ENCODE data around the gene TMBIM6.
A peak's percentile ranks its signal among the peaks of the same experiment; 100 is the strongest.
"Not testable (repeated sequence)": the region's sequence is repeated elsewhere in the genome, so short reads cannot be mapped to it uniquely, and the experiment has no call there.

Gene TMBIM6

DNA sequence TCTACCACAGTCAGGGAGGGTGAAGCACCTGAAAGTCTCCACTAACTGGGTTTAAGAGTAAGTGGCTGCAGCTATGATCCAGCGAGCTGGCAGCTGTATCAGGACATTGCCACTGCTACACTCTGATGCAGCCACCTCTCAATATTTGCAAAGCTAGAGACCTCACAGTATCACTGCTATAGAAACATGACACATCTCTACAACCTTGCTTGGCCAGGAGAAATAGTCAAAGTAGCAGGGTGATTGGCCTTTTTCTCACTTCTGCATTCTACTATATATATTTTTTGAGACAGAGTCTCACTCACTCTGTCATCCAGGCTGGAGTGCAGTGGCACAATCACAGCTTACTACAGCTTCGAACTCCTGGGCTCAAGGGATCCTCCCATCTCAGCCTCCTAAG lies 24.8 kb upstream of the TMBIM6 start (continued):
- TF ChIP-seq ZNF629 (tag by site-specific recombination; IDR thresholded peaks at IDR 0.05) (no peak), ZNF23 (tag by site-specific recombination; IDR thresholded peaks at IDR 0.05; ENCODE audit: borderline replicate concordance) (no peak), PRDM4 (tag by site-specific recombination; IDR thresholded peaks at IDR 0.05) (no peak)

GRCh38 chr12:49717800-49718199 lies 23.6 kb upstream of the TMBIM6 start:
- H3K4me3 ChIP-seq (ENCODE audit: low read depth, low read length); H3K27ac ChIP-seq (ENCODE audit: extremely low read depth, low read depth, low read length); H3K4me1 ChIP-seq (ENCODE audit: control insufficient read depth, insufficient read depth, low read length); H3K36me3 ChIP-seq (ENCODE audit: control insufficient read depth in 2 of 2, insufficient read depth in 1 of 2, low read length in 2 of 2); H3K9me3 ChIP-seq (ENCODE audit: control insufficient read depth, insufficient read depth, low read depth, low read length): not testable (repeated sequence)
- TF ChIP-seq SCRT1 (tag by site-specific recombination; IDR thresholded peaks at IDR 0.05; ENCODE audit: borderline replicate concordance), result peak; percentile 96
- TF ChIP-seq SCRT2 (tag by site-specific recombination; IDR thresholded peaks at IDR 0.05), result peak; percentile 91
- ChIA-PET POLR2A (interaction anchor here (1.5 to 3.1 kb wide), 2 partner anchors 24 to 77 kb away, joined by 3 to 15 read pairs; partner anchors contain the start of gene TMBIM6), CTCF (interaction anchor here (0.5 to 3.2 kb wide), 4 partner anchors 10 to 82 kb away, joined by 3 to 8 read pairs (median 4); partner anchors contain the start of gene TMBIM6)

DNA sequence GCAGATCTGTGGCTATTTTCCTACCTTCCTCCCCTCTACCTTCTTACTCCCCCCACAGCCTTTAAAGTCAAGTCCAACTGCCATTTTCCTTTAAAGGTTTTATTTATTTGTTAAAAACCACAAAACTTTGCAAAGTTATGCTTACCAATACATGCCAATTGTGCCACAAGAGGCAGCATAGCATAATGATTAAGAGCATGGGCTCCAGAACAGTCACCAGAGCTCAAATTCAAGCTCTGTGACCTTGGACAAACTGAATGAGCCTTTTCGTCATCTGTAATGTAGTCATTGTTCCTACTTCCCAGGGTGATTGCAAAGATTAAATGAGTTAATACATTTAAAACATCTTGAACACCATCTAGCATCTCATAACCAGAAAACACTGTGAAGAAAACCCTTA lies 21.1 kb upstream of the TMBIM6 start:
- Histone ChIP-seq H3K36me3 (ENCODE audit: control insufficient read depth in 2 of 2, insufficient read depth in 1 of 2, low read length in 2 of 2) (no peaks in the 10 kb centered on the region), H3K9me3 (ENCODE audit: control insufficient read depth, insufficient read depth, low read depth, low read length) (no peaks in the 10 kb centered on the region), H3K27ac (ENCODE audit: extremely low read depth, low read depth, low read length) (no peak overlapping the region), H3K4me3 (ENCODE audit: low read depth, low read length) (no peak overlapping the region), H3K4me1 (ENCODE audit: control insufficient read depth, insufficient read depth, low read length) (no peaks in the 10 kb centered on the region)
- ChIA-PET POLR2A (interaction anchor here (1.0 to 1.2 kb wide), 2 partner anchors 21 to 97 kb away, joined by 4 to 7 read pairs; no protein-coding TSS in a partner anchor), CTCF (no interaction called here)
- TF ChIP-seq ZNF664 (tag by site-specific recombination; IDR thresholded peaks at IDR 0.05) (peak; percentile 37; the same call in 1 of the 2 replicates), REPIN1 (tag by site-specific recombination; IDR thresholded peaks at IDR 0.05; ENCODE audit: low read depth) (no peak), ZNF146 (tag by site-specific recombination; IDR thresholded peaks at IDR 0.05) (no peak), CTCF (tag by site-specific recombination; IDR thresholded peaks at IDR 0.05) (peak; percentile 20; the same call in 1 of the 2 replicates)
- TF ChIP-seq, protein P1, sequence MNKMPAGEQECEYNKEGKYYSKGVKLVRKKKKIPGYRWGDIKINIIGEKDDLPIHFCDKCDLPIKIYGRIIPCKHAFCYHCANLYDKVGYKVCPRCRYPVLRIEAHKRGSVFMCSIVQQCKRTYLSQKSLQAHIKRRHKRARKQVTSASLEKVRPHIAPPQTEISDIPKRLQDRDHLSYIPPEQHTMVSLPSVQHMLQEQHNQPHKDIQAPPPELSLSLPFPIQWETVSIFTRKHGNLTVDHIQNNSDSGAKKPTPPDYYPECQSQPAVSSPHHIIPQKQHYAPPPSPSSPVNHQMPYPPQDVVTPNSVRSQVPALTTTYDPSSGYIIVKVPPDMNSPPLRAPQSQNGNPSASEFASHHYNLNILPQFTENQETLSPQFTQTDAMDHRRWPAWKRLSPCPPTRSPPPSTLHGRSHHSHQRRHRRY (tag by site-specific recombination; IDR thresholded peaks at IDR 0.05), result no peak

DNA sequence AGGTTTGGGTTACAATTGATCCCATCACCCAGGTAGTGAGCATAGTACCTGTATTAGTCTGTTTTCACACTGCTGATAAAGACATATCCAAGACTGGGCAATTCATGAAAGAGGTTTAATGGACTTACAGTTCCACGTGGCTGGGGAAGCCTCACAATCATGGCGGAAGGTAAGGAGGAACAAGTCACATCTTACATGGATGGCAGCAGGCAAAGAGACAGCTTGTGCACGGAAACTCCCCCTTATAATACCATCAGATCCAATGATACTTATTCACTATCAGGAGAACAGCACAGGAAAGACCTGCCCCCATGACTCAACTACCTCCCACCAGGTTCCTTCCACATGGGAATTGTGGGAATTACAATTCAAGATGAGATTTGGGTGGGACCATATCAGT lies 20.0 kb upstream of the TMBIM6 start:
- H3K9me3 ChIP-seq (ENCODE audit: control insufficient read depth, insufficient read depth, low read depth, low read length); POLR2A ChIA-PET; H3K4me1 ChIP-seq (ENCODE audit: control insufficient read depth, insufficient read depth, low read length); H3K36me3 ChIP-seq (ENCODE audit: control insufficient read depth in 2 of 2, insufficient read depth in 1 of 2, low read length in 2 of 2); H3K27ac ChIP-seq (ENCODE audit: extremely low read depth, low read depth, low read length); H3K4me3 ChIP-seq (ENCODE audit: low read depth, low read length): not testable (repeated sequence)
- CTCF ChIA-PET, result interaction anchor here (0.6 kb wide), 1 partner anchor 47 kb away, joined by 3 read pairs; no protein-coding TSS in a partner anchor

DNA sequence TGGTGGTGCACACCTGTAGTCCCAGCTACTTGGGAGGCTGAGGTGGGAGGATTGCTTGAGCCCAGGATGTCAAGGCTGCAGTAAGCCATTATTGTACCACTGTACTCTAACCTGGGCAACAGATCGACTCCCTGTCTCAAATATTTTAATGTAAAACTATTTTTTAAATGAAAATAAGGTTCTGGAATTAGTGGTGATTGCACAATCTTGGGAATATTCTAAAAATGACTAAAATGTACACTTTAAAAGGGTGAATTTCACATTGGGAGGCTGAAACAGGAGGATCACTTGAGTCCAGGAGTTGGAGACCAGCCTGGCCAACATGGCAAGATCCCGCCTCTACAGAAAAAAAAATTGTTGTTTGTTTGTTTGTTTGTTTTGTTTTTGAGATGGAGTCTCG lies 12.9 kb upstream of the TMBIM6 start:
- no peaks in the 10 kb centered on the region for H3K36me3 ChIP-seq (ENCODE audit: control insufficient read depth in 2 of 2, insufficient read depth in 1 of 2, low read length in 2 of 2)
- no peaks in the 10 kb centered on the region for H3K4me1 ChIP-seq (ENCODE audit: control insufficient read depth, insufficient read depth, low read length)
- ChIA-PET POLR2A (interaction anchor here (1.7 kb wide), 1 partner anchor 13 kb away, joined by 10 read pairs; no protein-coding TSS in a partner anchor), CTCF (interaction anchor here (1.7 kb wide), 1 partner anchor 13 kb away, joined by 8 read pairs; the partner anchor contains the start of gene TMBIM6)
- no peaks in the 10 kb centered on the region for H3K9me3 ChIP-seq (ENCODE audit: control insufficient read depth, insufficient read depth, low read depth, low read length)
- H3K4me3 ChIP-seq (ENCODE audit: low read depth, low read length), result no peak overlapping the region
- no peak overlapping the region for H3K27ac ChIP-seq (ENCODE audit: extremely low read depth, low read depth, low read length)
- TF ChIP-seq ZNF510 (tag by site-specific recombination; IDR thresholded peaks at IDR 0.05; ENCODE audit: insufficient replicate concordance) (no peak), ZNF16 (tag by site-specific recombination; IDR thresholded peaks at IDR 0.05; ENCODE audit: low read depth) (no peak)
- TF ChIP-seq, protein P2, sequence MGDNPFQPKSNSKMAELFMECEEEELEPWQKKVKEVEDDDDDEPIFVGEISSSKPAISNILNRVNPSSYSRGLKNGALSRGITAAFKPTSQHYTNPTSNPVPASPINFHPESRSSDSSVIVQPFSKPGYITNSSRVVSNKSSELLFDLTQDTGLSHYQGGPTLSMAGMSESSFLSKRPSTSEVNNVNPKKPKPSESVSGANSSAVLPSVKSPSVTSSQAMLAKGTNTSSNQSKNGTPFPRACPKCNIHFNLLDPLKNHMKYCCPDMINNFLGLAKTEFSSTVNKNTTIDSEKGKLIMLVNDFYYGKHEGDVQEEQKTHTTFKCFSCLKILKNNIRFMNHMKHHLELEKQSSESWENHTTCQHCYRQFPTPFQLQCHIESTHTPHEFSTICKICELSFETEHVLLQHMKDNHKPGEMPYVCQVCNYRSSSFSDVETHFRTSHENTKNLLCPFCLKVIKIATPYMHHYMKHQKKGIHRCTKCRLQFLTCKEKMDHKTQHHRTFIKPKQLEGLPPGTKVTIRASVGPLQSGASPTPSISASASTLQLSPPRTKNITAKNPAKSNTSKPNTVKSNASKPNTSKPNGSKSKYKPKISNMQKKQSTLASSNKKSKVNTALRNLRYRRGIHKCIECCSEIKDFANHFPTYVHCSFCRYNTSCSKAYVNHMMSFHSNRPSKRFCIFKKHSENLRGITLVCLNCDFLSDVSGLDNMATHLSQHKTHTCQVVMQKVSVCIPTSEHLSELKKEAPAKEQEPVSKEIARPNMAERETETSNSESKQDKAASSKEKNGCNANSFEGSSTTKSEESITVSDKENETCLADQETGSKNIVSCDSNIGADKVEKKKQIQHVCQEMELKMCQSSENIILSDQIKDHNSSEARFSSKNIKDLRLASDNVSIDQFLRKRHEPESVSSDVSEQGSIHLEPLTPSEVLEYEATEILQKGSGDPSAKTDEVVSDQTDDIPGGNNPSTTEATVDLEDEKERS (tag by site-specific recombination; IDR thresholded peaks at IDR 0.05), result no peak
- TF ChIP-seq, protein P3, sequence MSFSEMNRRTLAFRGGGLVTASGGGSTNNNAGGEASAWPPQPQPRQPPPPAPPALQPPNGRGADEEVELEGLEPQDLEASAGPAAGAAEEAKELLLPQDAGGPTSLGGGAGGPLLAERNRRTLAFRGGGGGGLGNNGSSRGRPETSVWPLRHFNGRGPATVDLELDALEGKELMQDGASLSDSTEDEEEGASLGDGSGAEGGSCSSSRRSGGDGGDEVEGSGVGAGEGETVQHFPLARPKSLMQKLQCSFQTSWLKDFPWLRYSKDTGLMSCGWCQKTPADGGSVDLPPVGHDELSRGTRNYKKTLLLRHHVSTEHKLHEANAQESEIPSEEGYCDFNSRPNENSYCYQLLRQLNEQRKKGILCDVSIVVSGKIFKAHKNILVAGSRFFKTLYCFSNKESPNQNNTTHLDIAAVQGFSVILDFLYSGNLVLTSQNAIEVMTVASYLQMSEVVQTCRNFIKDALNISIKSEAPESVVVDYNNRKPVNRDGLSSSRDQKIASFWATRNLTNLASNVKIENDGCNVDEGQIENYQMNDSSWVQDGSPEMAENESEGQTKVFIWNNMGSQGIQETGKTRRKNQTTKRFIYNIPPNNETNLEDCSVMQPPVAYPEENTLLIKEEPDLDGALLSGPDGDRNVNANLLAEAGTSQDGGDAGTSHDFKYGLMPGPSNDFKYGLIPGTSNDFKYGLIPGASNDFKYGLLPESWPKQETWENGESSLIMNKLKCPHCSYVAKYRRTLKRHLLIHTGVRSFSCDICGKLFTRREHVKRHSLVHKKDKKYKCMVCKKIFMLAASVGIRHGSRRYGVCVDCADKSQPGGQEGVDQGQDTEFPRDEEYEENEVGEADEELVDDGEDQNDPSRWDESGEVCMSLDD (tag by site-specific recombination; IDR thresholded peaks at IDR 0.05), result no peak
